Activated B cell treated with CpG ODN at 0.5 μM for 24 hours (primary cell): ENCODE results near the gene POLDIP2. TPM values are rescaled to one million over a fixed set of nuclear protein-coding genes. Genes with fewer than 3 reads are reported as not detected.
A peak's percentile ranks its signal among the peaks of the same experiment; 100 is the strongest.

ENCODE experiments used
- ATAC-seq: fragments of 200-7000 bp; cut with Tn5 transposase; one replicate; pipeline ENCODE4 v1.10.0; 2021; ENCODE audit warnings: low read depth, mild to moderate bottlenecking, moderate library complexity
- CTCF ChIA-PET: fragments of 350-600 bp; sonication (Branson Sonifier 250); formaldehyde crosslinking; loops from one replicate; lab custom pipeline; 2021; ENCODE audit warnings: antibody characterized with exemption; lab: Charles Lee
- POLR2A ChIA-PET: fragments of 350-600 bp; sonication (Branson Sonifier 250); formaldehyde crosslinking; loops from one replicate; lab custom pipeline; 2021; ENCODE audit warnings: antibody characterized with exemption; lab: Charles Lee
- DNase-seq: peaks from one replicate; pipeline ENCODE4 v3.0.0; 2022
- H3K27ac Mint-ChIP-seq: one replicate; pipeline ENCODE4 v1.8.0; 2020; ENCODE audit warnings: mixed read lengths
- H3K27me3 Mint-ChIP-seq: one replicate; pipeline ENCODE4 v1.8.0; 2021; ENCODE audit warnings: mixed read lengths
- H3K36me3 Mint-ChIP-seq: one replicate; pipeline ENCODE4 v1.8.0; 2021; ENCODE audit warnings: low read depth, mixed read lengths
- H3K4me1 Mint-ChIP-seq: one replicate; pipeline ENCODE4 v1.8.0; 2021; ENCODE audit warnings: mixed read lengths
- H3K4me3 Mint-ChIP-seq: one replicate; pipeline ENCODE4 v1.8.0; 2020; ENCODE audit warnings: mild to moderate bottlenecking, mixed read lengths
- H3K9me3 Mint-ChIP-seq: one replicate; pipeline ENCODE4 v1.8.0; 2020; ENCODE audit warnings: mixed read lengths
- CTCF ChIP-seq: fragments of 200-600 bp; IDR thresholded peaks from one replicate; pipeline ENCODE4 v1.8.0; 2022; ENCODE audit warnings: antibody characterized with exemption, mild to moderate bottlenecking
- intact Hi-C: fragments of 100-400 bp; cut with micrococcal nuclease; formaldehyde crosslinking; loops from one replicate; pipeline ENCODE4 v1.15.1; 2024
- total RNA-seq: library from RNA; stranded (reverse); gene quantifications from 2 replicates; pipeline ENCODE4 v1.2.3, GENCODE V29; 2022

Gene POLDIP2
- total RNA-seq, 1 donor from 2014 or later = 60.5 TPM

GRCh38 chr17:28326114-28326513, 31.2 kb downstream of the POLDIP2 start:
- DNase-seq (no peak), ATAC-seq (no peak)
- no peak for TF ChIP-seq CTCF
- ChIA-PET POLR2A (no interaction called here), CTCF (no interaction called here)
- intact Hi-C loops = no loop called here
- peaks cover 1% of the 10 kb centered on the region for H3K4me1 Mint-ChIP-seq
- H3K4me3 Mint-ChIP-seq = no peak overlapping the region
- H3K27me3 Mint-ChIP-seq = no peaks in the 10 kb centered on the region
- no peak overlapping the region for H3K27ac Mint-ChIP-seq
- H3K9me3 Mint-ChIP-seq = no peaks in the 10 kb centered on the region
- peaks cover 45% of the 10 kb centered on the region for H3K36me3 Mint-ChIP-seq

- Mint-ChIP-seq H3K36me3 (peaks cover 36% of the 10 kb centered on the region), H3K9me3 (no peaks in the 10 kb centered on the region), H3K4me1 (peaks cover 3% of the 10 kb centered on the region), H3K27ac (no peak overlapping the region), H3K27me3 (no peaks in the 10 kb centered on the region), H3K4me3 (no peak overlapping the region)
- ATAC-seq (no peak), DNase-seq (no peak)
- TF ChIP-seq CTCF = no peak
- ChIA-PET POLR2A (no interaction called here), CTCF (no interaction called here)
- intact Hi-C loops = no loop called here
Measured at GRCh38 chr17:28325211-28325610, 32.1 kb downstream of the POLDIP2 start.

- no peak for TF ChIP-seq CTCF
- ATAC-seq (no peak), DNase-seq (no peak)
- CTCF ChIA-PET = no interaction called here
- peaks cover 36% of the 10 kb centered on the region for H3K36me3 Mint-ChIP-seq
- no peak overlapping the region for H3K4me3 Mint-ChIP-seq
- no peaks in the 10 kb centered on the region for H3K27me3 Mint-ChIP-seq
- H3K4me1 Mint-ChIP-seq = peaks cover 8% of the 10 kb centered on the region
- H3K27ac Mint-ChIP-seq = no peak overlapping the region
- no peaks in the 10 kb centered on the region for H3K9me3 Mint-ChIP-seq
- intact Hi-C loops = no loop called here
- POLR2A ChIA-PET = no interaction called here
Measured at GRCh38 chr17:28324781-28325180, 32.5 kb downstream of the POLDIP2 start.

GRCh38 chr17:28324267-28324745, 33.0 kb downstream of the POLDIP2 start:
- H3K4me3 Mint-ChIP-seq = no peak overlapping the region
- H3K27me3 Mint-ChIP-seq = no peaks in the 10 kb centered on the region
- intact Hi-C loops = no loop called here
- DNase-seq (no peak), ATAC-seq (no peak)
- no peak for TF ChIP-seq CTCF
- H3K36me3 Mint-ChIP-seq = peaks cover 35% of the 10 kb centered on the region
- H3K4me1 Mint-ChIP-seq = peaks cover 12% of the 10 kb centered on the region
- H3K27ac Mint-ChIP-seq = no peak overlapping the region
- H3K9me3 Mint-ChIP-seq = no peaks in the 10 kb centered on the region
- ChIA-PET CTCF (no interaction called here), POLR2A (no interaction called here)

GRCh38 chr17:28320215-28321061, 36.9 kb downstream of the POLDIP2 start:
- Mint-ChIP-seq H3K4me1 (peaks cover 26% of the 10 kb centered on the region), H3K4me3 (peak overlapping the region; percentile 90), H3K9me3 (no peaks in the 10 kb centered on the region), H3K27ac (no peak overlapping the region), H3K36me3 (peaks cover 3% of the 10 kb centered on the region), H3K27me3 (no peaks in the 10 kb centered on the region)
- intact Hi-C loops = no loop called here
- CTCF ChIA-PET = no interaction called here
- TF ChIP-seq CTCF = no peak
- DNase-seq (no peak), ATAC-seq (no peak)
- POLR2A ChIA-PET = interaction anchor here (2.8 kb wide), 1 partner anchor 15 kb away, joined by 20 read pairs; the partner anchor contains the start of genes IFT20 and TNFAIP1
